IPS-18a (cell line): ENCODE data around the gene KLHDC3.
"Not testable (repeated sequence)": the region's sequence is repeated elsewhere in the genome, so short reads cannot be mapped to it uniquely, and the experiment has no call there.

Source experiments
- H3K27ac ChIP-seq: one replicate; pipeline ENCODE4 v1.5.1; 2013; ENCODE audit warnings: low read length
- H3K27me3 ChIP-seq: one replicate; pipeline ENCODE4 v1.6.1; 2013; ENCODE audit warnings: mild to moderate bottlenecking, low read length; ENCODE audit not compliant: control insufficient read depth, insufficient read depth
- H3K36me3 ChIP-seq: one replicate; pipeline ENCODE4 v1.6.1; 2013; ENCODE audit warnings: low read depth, low read length; ENCODE audit not compliant: control insufficient read depth
- H3K4me1 ChIP-seq: one replicate; pipeline ENCODE4 v1.6.1; 2013; ENCODE audit warnings: low read depth, low read length; ENCODE audit not compliant: control insufficient read depth
- H3K4me3 ChIP-seq: one replicate; pipeline ENCODE4 v1.5.1; 2013; ENCODE audit warnings: low read length
- H3K9ac ChIP-seq: one replicate; pipeline ENCODE4 v1.6.1; 2013; ENCODE audit warnings: mild to moderate bottlenecking, low read length, moderate library complexity
- H3K9me3 ChIP-seq: one replicate; pipeline ENCODE4 v1.6.1; 2013; ENCODE audit warnings: low read depth, low read length; ENCODE audit not compliant: control insufficient read depth

The KLHDC3 gene

GRCh38 chr6:43034190-43034525 is 20.1 kb downstream of the KLHDC3 start:
- H3K9me3 ChIP-seq, result no peaks in the 10 kb centered on the region
- H3K27me3 ChIP-seq, result no peaks in the 10 kb centered on the region
- H3K4me1 ChIP-seq, result no peaks in the 10 kb centered on the region
- peaks cover 38% of the 10 kb centered on the region for H3K36me3 ChIP-seq
- H3K4me3 ChIP-seq, result no peak overlapping the region
- H3K27ac ChIP-seq, result no peak overlapping the region
- no peak overlapping the region for H3K9ac ChIP-seq

- Histone ChIP-seq H3K27ac (no peak overlapping the region), H3K4me1 (no peaks in the 10 kb centered on the region), H3K9me3 (no peaks in the 10 kb centered on the region), H3K27me3 (no peaks in the 10 kb centered on the region), H3K9ac (no peak overlapping the region), H3K4me3 (no peak overlapping the region), H3K36me3 (peaks cover 28% of the 10 kb centered on the region)
These were observed 21.6 kb downstream of the KLHDC3 start for GRCh38 chr6:43035495-43036194.

GRCh38 chr6:43036712-43037111 is 22.7 kb downstream of the KLHDC3 start:
- Histone ChIP-seq H3K27ac (no peak overlapping the region), H3K4me1 (no peaks in the 10 kb centered on the region), H3K4me3 (no peak overlapping the region), H3K9ac (no peak overlapping the region), H3K27me3 (no peaks in the 10 kb centered on the region), H3K9me3 (no peaks in the 10 kb centered on the region), H3K36me3 (peaks cover 31% of the 10 kb centered on the region)

- Histone ChIP-seq H3K27me3 (no peaks in the 10 kb centered on the region), H3K4me3 (no peak overlapping the region), H3K9ac (no peak overlapping the region), H3K9me3 (no peaks in the 10 kb centered on the region), H3K27ac (no peak overlapping the region), H3K36me3 (peaks cover 26% of the 10 kb centered on the region), H3K4me1 (no peaks in the 10 kb centered on the region)
These were observed 23.1 kb downstream of the KLHDC3 start for GRCh38 chr6:43037197-43037596.

- no peaks in the 10 kb centered on the region for H3K27me3 ChIP-seq
- H3K4me1 ChIP-seq, result no peaks in the 10 kb centered on the region
- H3K9me3 ChIP-seq, result no peaks in the 10 kb centered on the region
- H3K27ac ChIP-seq, result no peak overlapping the region
- H3K4me3 ChIP-seq, result no peak overlapping the region
- H3K9ac ChIP-seq, result no peak overlapping the region
- H3K36me3 ChIP-seq, result peaks cover 24% of the 10 kb centered on the region
These were observed 23.7 kb downstream of the KLHDC3 start for GRCh38 chr6:43037706-43038105.

GRCh38 chr6:43038727-43039126 is 24.7 kb downstream of the KLHDC3 start:
- H3K9ac ChIP-seq, result no peak overlapping the region
- no peak overlapping the region for H3K4me3 ChIP-seq
- H3K36me3 ChIP-seq, result peaks cover 32% of the 10 kb centered on the region

GRCh38 chr6:43040542-43041257 is 26.7 kb downstream of the KLHDC3 start:
- H3K4me1 ChIP-seq, result no peaks in the 10 kb centered on the region
- no peak overlapping the region for H3K27ac ChIP-seq
- no peak overlapping the region for H3K4me3 ChIP-seq
- H3K9me3 ChIP-seq, result no peaks in the 10 kb centered on the region
- H3K27me3 ChIP-seq, result no peaks in the 10 kb centered on the region
- peaks cover 32% of the 10 kb centered on the region for H3K36me3 ChIP-seq
- no peak overlapping the region for H3K9ac ChIP-seq

More at GRCh38 chr6:43038727-43039126, 24.7 kb downstream of the KLHDC3 start:
- Histone ChIP-seq H3K27ac (no peak overlapping the region), H3K4me1 (no peaks in the 10 kb centered on the region), H3K27me3 (no peaks in the 10 kb centered on the region), H3K9me3 (no peaks in the 10 kb centered on the region)

- not testable (repeated sequence) for H3K27ac ChIP-seq, H3K9me3 ChIP-seq, H3K9ac ChIP-seq, H3K4me1 ChIP-seq, H3K27me3 ChIP-seq, H3K4me3 ChIP-seq
- H3K36me3 ChIP-seq, result peaks cover 32% of the 10 kb centered on the region
These were observed 27.4 kb downstream of the KLHDC3 start for GRCh38 chr6:43041475-43041874.

- H3K36me3 ChIP-seq, result peaks cover 26% of the 10 kb centered on the region
- H3K9me3 ChIP-seq, result no peaks in the 10 kb centered on the region
- H3K4me3 ChIP-seq, result no peak overlapping the region
These were observed 29.3 kb downstream of the KLHDC3 start for GRCh38 chr6:43043310-43043709.

GRCh38 chr6:43045371-43045930 is 31.4 kb downstream of the KLHDC3 start:
- Histone ChIP-seq H3K36me3 (peaks cover 28% of the 10 kb centered on the region), H3K27ac (no peak overlapping the region), H3K4me1 (no peaks in the 10 kb centered on the region), H3K9ac (no peak overlapping the region), H3K9me3 (no peaks in the 10 kb centered on the region), H3K4me3 (no peak overlapping the region), H3K27me3 (no peaks in the 10 kb centered on the region)

More at GRCh38 chr6:43043310-43043709, 29.3 kb downstream of the KLHDC3 start:
- no peaks in the 10 kb centered on the region for H3K4me1 ChIP-seq
- no peak overlapping the region for H3K27ac ChIP-seq
- no peak overlapping the region for H3K9ac ChIP-seq
- no peaks in the 10 kb centered on the region for H3K27me3 ChIP-seq

- no peaks in the 10 kb centered on the region for H3K27me3 ChIP-seq
- no peak overlapping the region for H3K9ac ChIP-seq
- H3K4me1 ChIP-seq, result peaks cover 2% of the 10 kb centered on the region
- no peaks in the 10 kb centered on the region for H3K9me3 ChIP-seq
- H3K27ac ChIP-seq, result no peak overlapping the region
- H3K36me3 ChIP-seq, result peaks cover 19% of the 10 kb centered on the region
- no peak overlapping the region for H3K4me3 ChIP-seq
These were observed 33.9 kb downstream of the KLHDC3 start for GRCh38 chr6:43047998-43048397.

- peaks cover 8% of the 10 kb centered on the region for H3K4me1 ChIP-seq
- H3K36me3 ChIP-seq, result peaks cover 17% of the 10 kb centered on the region
- H3K9ac ChIP-seq, result no peak overlapping the region
- H3K27me3 ChIP-seq, result no peaks in the 10 kb centered on the region
- no peaks in the 10 kb centered on the region for H3K9me3 ChIP-seq
- H3K4me3 ChIP-seq, result no peak overlapping the region
- H3K27ac ChIP-seq, result no peak overlapping the region
These were observed 36.9 kb downstream of the KLHDC3 start for GRCh38 chr6:43050981-43051380.
